HG03575 (cell line): ENCODE measurements around the gene ZP1.

Experiments
- ATAC-seq: cut with Tn5 transposase; IDR thresholded peaks from one replicate; pipeline ENCODE4 v1.9.1; 2021; ENCODE audit not compliant: unreplicated experiment, insufficient number of reproducible peaks, low FRiP score; ENCODE audit errors: extremely low read depth

Gene ZP1

GRCh38 chr11:60918251-60918938 lies 51.1 kb downstream of the ZP1 start:
- no peak for ATAC-seq

GRCh38 chr11:60918939-60919265 lies 51.6 kb downstream of the ZP1 start:
- ATAC-seq = no peak

- no peak for ATAC-seq
Observed at GRCh38 chr11:60919320-60919719, 52.0 kb downstream of the ZP1 start.

DNA sequence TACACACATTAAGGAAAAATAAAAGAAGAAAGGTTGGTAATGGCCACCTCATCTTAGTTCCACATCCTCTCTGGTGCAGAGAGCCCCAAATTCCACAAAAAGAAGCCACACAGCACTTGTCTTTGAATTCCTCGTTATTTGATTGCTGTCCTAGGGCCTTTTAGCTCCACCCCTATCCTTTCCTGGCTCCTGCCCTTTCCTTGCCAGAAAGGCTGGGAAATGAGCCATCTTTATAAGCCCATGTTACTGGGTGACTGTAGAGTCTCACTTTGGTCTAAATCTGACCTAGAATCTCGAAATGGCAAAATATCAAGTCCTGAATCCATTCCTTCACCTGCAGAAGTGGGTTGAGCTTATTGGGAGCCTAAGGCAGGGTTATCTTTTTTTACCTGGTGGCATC lies 52.6 kb downstream of the ZP1 start:
- ATAC-seq = no peak

- no peak for ATAC-seq
Observed at GRCh38 chr11:60921259-60921658, 53.9 kb downstream of the ZP1 start.

DNA sequence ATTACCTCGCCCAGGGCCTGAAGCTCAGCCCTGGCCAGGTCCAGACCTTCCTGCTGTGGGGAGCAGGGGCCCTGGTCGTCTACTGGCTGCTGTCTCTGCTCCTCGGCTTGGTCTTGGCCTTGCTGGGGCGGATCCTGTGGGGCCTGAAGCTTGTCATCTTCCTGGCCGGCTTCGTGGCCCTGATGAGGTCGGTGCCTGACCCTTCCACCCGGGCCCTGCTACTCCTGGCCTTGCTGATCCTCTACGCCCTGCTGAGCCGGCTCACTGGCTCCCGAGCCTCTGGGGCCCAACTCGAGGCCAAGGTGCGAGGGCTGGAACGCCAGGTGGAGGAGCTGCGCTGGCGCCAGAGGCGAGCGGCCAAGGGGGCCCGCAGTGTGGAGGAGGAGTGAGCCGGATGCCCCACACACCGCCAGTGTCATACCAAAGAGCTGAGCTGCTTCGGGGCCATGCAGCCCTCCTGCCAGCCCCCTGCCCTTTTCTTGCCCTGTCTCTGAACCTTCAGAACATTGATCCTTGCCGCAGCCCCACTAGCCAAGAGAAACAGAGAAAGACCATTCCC lies 54.5 kb downstream of the ZP1 start:
- ATAC-seq = no peak

DNA sequence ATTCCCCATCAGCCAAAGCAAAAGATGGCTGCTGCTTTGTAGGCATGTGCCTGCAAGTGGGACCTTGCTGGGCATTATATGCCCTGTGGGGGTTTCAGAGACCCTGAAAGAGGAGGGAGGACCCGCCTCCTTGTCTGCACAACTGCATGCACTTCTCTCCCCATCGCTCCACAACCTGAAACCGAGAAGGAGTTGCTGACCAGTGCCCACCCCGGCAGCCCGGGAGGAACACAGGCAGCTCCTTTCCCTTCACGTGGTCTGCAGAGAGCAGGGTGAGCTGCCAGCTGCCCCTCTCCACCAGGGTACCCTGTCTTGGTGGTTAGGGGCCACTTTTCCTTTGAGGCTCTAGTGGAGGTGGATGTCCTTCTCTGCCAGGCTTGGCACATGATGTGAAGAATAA lies 55.6 kb downstream of the ZP1 start:
- ATAC-seq = no peak

DNA sequence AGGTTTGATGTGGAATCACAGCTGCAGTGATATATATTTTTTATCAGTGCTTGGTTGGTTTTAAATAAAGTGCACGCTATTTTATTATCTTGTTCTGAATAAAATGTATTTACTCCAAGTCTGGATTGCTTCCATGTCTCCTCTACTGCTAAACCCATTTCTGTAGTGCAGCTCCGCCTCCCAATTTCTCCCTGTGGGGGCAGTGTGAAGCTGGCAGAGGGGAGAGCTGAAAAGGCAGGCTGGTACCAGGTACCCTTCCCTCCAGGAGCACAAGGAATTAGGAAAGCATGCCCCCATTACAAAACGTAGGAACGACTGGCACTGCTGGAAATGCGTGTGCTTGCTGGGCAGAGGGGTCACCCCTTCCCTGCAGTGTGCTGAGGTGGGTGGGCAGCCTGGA lies 56.0 kb downstream of the ZP1 start:
- ATAC-seq = no peak

DNA sequence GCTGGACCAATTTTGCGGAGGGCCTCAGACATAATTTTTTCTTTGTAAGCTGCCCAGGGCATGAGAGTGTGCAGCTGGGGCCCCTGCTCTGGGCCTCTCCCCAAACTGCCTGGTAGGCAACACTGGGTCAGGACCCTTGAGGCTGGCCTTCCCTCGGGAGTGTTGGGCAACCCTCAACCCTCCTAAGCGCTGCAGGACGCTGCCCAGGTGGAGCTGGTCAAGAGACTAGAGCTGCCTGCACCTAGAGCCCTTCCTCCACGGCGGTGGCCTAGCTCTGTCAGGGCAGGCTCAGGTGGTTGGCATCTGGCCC lies 56.4 kb downstream of the ZP1 start:
- no peak for ATAC-seq

GRCh38 chr11:60924110-60924905 lies 57.0 kb downstream of the ZP1 start, which contains the start of gene TMEM132A:
Gene TMEM132A, plus strand, starts transcription at chr11:60924460. Its CDS starts 174 bp downstream, at chr11:60924634.
- ATAC-seq = no peak
